Stimulated activated CD4-positive, alpha-beta T cell treated with anti-CD3 and anti-CD28 coated beads, Interleukin-4, amount 100 ng/mL, for 48 hours (primary cell): ENCODE data around the gene TMPRSS6.

Experiments
- DNase-seq, 2 donors: peaks; one replicate each; pipeline ENCODE4 v3.0.0-alpha.2; 2020; ENCODE audit warnings: low read depth in 2 of 2

Gene TMPRSS6

GRCh38 chr22:37065961-37066360, 43.6 kb downstream of the TMPRSS6 start:
- DNase-seq, result no peak

GRCh38 chr22:37065180-37065579, 44.3 kb downstream of the TMPRSS6 start:
- DNase-seq, result no peak

GRCh38 chr22:37064553-37064952, 45.0 kb downstream of the TMPRSS6 start:
- DNase-seq, result no peak

GRCh38 chr22:37063431-37064420, 45.8 kb downstream of the TMPRSS6 start:
- DNase-seq, result no peak

- DNase-seq, result no peak
Measured at GRCh38 chr22:37062702-37063381, 46.7 kb downstream of the TMPRSS6 start.

- DNase-seq, result no peak
Measured at GRCh38 chr22:37062376-37062675, 47.2 kb downstream of the TMPRSS6 start.

GRCh38 chr22:37061611-37062375, 47.7 kb downstream of the TMPRSS6 start:
- no peak for DNase-seq

- DNase-seq, result peak; percentile 55 to 64
Measured at GRCh38 chr22:37060801-37061610, 48.5 kb downstream of the TMPRSS6 start.

- no peak for DNase-seq
Measured at GRCh38 chr22:37059876-37060449, 49.5 kb downstream of the TMPRSS6 start.

- DNase-seq, result no peak
Measured at GRCh38 chr22:37058917-37059701, 50.4 kb downstream of the TMPRSS6 start.

GRCh38 chr22:37057796-37058510, 51.6 kb downstream of the TMPRSS6 start:
- no peak for DNase-seq

- no peak for DNase-seq
Measured at GRCh38 chr22:37057226-37057625, 52.3 kb downstream of the TMPRSS6 start.

- no peak for DNase-seq
Measured at GRCh38 chr22:37056246-37056645, 53.3 kb downstream of the TMPRSS6 start.

- no peak for DNase-seq
Measured at GRCh38 chr22:37054600-37055365, 54.7 kb downstream of the TMPRSS6 start.

- DNase-seq, result no peak
Measured at GRCh38 chr22:37054056-37054395, 55.5 kb downstream of the TMPRSS6 start.

GRCh38 chr22:37053310-37054055, 56.0 kb downstream of the TMPRSS6 start:
- DNase-seq, result no peak

- DNase-seq, result no peak
Measured at GRCh38 chr22:37052386-37053309, 56.9 kb downstream of the TMPRSS6 start.
